GM21529 (cell line): ENCODE results near the gene NWD2.
A peak's percentile ranks its signal among the peaks of the same experiment; 100 is the strongest.
"Not testable (repeated sequence)": the region's sequence is repeated elsewhere in the genome, so short reads cannot be mapped to it uniquely, and the experiment has no call there.

Source experiments
- ATAC-seq: cut with Tn5 transposase; IDR thresholded peaks from one replicate; pipeline ENCODE4 v1.9.1; 2021; ENCODE audit not compliant: unreplicated experiment

Gene NWD2

DNA sequence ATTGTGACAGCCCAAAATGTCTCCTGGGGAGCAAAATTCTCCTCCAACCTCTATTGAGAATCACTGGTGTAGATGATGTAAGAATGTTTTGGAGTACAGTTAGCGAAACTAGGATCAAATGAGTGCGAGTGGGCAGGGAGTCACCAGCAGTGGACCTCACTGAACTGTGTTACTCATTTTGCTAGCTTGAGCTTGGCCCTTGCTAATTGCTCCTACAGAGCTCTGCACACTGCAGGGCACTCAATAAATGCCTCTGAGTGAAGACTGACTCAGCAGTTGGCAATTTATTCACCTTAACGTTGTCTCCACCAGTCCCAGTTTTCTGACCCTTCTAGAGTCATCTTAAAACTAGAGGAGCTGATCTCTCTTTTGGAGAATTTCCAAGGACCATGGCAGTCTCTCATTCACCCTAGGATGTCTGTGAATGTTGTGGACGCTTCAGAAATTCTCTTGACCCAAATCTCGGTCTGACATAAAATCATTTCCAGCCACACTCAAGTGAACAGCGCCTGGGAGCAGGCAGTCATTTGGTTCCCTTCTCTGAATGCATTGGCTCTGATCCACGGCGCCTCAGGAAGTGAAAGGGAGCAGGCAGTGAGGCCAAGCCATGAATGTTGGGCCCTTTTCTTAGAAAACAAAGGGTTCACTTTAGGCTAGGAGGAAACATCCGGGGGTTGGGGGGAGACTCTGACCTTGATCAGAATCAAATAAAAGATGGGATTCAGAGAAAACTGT lies 148.1 kb downstream of the NWD2 start:
- peak; percentile 36 for ATAC-seq

DNA sequence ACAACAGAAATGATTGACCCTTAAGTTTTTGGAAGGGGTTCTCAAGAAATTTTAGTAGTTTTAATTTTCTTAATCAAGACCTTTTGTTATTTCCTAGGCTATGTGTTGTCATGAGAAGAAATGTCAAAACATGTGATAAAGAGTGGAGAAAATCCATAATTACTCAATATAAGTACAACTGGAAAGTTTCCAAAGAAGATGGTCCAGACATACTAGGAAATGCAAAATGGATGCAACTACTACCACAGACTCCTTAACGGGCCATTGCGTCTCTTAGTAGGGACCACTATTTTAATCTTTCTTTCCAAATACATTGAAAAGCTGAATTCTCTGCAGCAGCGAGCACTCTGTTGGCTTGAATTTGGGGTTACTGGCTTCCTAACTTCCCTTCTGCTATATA lies 148.8 kb downstream of the NWD2 start:
- no peak for ATAC-seq

DNA sequence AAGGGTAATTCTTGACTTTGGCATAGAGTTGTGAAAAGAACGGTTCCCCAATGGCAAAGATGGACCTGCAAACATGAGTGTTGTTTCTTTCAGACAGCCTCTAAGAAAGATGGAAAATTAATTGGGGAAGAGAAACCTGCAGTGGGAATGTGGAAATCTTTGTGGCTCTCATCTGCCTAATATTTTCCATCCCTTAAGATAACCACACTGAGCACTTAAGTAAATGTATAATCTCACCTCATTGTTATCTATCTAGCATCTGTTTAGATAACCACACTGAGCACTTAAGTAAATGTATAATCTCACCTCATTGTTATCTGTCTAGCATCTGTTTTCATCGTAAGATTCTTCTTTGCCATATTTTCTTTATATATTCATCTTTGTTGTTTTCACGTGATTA lies 149.3 kb downstream of the NWD2 start:
- no peak for ATAC-seq

DNA sequence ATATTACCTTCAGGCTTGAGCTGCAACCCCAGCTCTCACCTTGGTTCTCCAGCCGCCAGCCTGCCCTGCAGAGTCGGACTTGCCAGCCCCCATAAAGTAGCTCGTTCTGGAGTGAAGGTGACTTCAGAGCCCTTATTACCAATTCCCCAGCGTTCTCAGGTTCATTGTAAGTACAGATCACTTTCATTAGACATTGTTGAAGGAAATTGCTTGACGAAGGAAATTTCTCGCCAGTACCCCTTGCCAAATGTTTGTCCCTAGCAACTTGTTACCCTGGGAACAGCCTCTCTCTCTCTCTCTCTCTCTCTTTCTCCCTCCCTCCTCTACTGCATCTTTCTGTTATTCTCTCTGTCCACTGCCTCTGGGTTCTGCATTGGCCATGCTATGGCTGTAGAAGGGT lies 153.0 kb downstream of the NWD2 start:
- no peak for ATAC-seq

DNA sequence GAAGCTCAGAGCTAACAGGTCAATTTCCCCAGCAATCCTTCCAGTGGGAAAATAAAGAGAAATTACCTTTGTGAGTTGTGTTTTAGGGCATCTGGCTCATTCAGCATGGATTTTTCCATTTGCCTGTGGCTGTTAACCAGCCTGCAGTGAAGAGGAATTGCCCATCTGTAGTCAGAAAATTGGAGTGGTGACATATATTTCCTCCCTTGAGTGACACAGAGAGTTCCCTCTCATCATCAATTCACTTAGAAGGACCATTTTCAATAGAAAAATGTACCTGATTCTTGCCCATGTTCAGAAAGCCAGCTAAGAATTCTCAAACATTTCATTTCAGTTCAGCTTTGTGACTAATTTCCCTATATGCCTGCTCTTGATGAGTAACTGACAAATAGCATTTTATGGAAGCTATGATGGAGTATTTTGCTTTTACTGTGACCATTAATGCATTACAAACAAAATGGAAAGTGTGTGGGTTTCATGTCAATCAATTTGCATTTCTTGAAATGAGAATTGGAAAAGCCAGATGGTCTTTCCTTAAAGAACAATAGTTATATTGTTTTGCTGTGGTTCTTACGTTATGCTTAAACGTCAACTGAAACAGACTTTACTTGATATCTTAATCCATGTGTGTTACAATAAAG lies 155.8 kb downstream of the NWD2 start:
- peak; percentile 82 for ATAC-seq

DNA sequence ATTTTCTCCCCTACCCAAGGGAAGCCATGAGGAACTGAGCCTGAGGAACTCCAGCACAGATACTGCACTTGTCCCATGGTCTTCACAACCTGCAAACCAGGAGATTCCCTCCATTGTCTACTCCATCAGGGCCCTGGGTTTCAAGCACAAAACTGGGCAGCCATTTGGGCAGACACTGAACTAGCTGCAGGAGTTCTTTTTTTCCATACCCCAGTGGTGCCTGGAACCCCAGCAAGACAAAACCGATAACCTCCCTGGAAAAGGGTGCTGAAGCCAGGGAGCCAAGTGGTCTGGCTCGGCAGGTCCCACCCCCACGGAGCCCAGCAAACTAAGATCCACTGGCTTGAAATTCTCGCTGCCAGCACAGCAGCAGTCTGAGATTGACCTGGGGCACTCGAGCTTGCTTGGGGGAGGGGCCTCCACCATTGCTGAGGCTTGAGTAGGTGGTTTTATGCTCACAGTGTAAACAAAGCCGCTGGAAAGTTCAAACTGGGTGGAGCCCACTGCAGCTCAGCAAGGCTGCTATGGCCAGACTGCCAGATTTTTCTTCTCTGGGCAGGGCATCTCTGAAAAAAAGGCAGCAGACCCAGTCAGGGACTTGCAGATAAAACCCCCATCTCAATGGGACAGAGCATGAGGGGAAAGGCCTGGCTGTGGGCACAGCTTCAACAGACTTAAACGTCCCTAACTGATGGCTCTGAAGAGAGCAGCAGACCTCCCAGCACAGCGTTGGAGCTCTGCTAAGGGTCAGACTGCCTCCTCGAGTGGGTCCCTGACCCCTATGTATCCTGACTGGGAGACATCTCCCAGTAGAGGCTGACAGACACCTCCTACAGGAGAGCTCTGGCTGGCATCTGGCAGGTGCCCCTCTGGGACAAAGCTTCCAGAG lies 163.6 kb downstream of the NWD2 start:
- ATAC-seq, result not testable (repeated sequence)

DNA sequence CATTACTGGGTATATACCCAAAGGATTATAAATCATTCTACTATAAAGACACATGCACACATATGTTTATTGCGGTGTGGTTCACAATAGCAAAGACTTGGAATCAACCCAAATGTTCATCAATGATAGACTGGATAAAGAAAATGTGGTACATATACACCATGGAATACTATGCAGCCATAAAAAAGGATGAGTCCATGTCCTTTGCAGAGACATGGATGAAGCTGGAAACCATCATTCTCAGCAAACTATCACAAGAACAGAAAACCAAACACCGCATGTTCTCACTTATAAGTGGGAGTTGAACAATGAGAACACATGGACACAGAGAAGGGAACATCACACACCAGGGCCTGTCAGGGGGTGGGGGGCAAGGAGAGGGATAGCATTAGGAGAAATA lies 169.1 kb downstream of the NWD2 start:
- not testable (repeated sequence) for ATAC-seq

DNA sequence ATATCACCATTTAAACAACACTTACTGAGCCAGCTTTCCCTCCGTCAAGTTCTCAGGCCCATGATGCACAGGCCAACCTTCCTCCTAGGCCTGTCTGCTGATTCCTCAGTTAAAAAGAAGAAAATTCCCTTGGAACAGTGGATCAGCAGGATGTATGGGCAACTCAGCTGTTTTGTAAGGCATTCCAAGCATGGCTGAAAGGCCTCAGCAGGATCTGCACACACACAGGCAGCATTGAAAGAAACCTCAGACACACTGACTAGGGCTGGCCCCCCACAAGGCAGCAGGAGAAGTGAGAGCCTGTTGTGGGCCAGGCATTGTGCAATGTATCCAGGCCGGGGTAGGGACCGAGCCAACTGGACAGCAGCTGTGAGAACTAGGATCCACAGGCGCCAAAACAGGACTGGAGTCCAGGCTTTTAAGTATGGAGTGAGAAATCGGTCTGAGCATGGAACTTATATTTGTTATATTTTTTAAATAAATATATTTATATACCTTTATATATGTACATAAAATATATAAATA lies 171.4 kb downstream of the NWD2 start:
- no peak for ATAC-seq

DNA sequence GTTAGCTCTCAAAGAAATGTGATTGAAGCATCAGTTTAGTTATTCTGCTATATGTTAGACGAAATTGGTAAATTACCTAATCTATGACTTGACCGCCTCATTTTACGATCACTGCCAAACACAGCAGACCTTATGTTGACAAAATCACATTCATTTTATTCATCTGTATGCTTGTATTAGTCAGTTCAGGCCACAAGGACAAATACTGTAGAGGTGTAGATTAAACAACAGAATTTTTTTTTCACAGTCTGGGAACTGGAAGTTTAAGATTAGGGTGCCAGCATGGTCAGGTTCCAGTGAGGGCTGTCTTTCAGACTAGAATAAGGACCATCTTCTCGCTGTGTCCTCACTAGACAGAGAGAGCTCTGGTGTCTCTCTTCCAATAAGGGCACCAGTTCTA lies 177.1 kb downstream of the NWD2 start:
- no peak for ATAC-seq

DNA sequence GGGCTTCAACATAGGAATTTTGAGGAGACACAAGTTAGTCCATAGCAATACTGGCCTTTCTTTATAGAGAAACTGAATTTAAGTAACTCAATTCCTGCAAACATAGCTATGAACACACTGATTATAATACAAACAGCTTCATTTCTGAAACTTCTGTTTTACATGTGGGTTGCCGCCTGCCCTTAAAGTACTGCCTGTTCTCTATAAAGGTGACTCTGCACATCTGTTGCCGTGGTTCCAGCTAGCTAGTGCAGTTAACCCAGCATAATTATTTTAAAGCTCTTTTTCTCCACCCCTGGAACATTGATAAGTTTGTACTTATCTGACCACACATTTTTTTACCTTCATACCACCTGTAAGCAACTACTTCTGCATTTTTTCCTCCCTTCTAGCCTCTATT lies 177.6 kb downstream of the NWD2 start:
- no peak for ATAC-seq

DNA sequence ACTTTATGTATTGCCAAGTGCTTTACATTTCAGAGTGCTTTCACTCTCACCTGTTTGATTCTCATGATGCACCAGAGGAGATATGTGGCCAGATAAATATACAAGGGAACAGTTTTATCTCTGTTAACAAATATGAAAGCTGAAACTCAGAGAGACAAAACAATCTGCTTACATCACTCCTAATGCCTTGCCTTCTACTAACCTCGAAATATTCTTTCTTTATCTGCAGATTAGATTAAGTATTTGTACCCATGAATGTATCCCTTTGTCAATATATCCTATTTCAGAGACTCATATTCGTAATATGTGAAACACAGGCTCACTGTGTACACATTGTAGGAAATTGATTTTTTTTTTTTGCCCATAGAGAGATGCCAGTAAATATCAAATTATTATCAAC lies 178.1 kb downstream of the NWD2 start:
- no peak for ATAC-seq

DNA sequence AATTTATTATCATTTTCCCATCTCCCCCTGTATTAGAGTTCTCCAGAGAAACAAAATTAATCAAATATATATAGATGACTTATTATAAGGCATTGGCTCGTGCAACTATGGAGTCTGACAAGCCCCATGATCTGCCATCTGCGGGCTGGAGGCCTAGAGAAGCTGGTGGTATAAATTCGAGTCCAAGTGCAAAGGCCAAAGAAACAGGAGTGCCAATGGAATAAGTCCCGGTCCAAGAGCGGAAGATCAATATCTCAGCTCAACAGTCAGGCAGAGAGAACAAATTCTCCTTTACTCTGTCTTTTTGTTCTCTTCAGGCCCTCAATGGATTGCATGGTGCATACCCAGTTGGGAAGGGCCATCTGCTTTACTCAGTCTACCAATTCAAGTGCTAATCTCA lies 178.8 kb downstream of the NWD2 start:
- ATAC-seq, result no peak

DNA sequence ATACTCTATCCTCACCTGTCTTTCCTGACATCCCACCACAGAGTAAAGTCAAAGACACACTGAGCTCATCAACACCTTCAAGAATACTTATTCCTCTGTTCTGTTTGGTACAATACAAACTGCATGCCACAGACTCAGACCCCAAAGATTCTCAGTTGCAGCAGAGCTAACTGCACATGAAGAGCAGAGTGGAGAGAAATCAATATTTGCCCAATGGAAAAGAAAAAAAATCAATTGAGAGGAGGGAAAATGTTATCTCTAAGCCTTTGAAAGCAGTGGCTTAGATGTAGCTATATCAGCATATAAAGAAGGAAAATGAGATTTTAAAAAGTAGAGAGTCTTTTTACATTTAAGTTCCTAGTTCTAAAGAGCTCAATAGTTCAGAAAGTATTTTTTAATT lies 180.2 kb downstream of the NWD2 start:
- ATAC-seq, result no peak

DNA sequence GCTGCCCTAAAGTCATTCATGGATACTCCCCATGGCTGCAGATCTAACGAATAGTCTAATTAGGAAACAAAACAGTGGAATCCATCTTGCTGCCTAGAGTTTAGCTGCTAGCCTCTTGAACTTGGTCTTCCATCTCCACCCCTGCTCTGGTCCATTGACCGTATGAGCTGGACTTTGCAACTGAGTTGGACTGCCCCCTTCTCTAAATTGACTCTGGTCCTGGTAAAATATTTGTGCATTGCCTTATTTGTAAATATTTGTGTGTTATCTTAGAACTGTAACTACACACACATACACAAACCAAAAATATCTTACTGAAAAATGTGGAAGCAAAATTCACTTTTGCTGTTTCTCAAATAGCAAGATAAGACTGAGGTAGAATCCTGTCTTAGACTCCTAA lies 181.3 kb downstream of the NWD2 start:
- ATAC-seq, result no peak

DNA sequence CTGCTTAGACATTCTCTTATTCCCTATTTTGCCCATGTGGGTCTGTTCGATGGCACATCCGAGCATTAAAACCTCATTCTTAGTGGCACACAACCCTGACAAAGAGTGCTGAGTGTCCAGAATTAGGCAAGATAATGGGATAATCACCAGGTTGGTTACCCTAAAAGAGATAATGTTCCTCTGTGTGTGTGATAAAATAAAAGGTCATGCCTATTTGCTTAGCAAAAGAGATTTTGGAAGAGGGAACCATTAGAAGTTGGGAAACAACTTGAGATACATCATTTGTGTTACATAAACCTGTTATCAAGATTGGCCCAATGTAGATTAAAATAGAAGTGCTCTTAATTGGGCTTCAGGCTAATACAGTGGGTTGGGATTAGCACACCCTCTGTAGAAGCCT lies 182.7 kb downstream of the NWD2 start:
- no peak for ATAC-seq

DNA sequence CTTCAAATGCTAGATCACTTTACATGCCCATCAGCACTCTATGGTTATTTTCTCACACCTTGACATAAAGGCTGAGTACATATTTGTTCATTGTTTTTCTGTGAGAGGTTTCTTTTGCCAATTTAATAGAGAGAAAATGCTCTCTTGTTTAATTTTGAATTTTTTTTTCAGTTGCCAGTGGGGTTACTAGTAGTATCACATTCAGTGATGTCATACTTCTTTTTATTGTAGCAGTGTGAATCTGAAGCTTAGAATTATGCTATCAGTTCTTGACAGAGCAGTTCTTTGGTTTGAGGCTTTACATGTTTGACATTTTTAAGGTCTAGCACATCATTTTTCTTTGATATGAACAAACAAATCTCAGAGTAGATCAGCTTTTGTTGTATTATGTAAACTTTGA lies 185.4 kb downstream of the NWD2 start:
- no peak for ATAC-seq

DNA sequence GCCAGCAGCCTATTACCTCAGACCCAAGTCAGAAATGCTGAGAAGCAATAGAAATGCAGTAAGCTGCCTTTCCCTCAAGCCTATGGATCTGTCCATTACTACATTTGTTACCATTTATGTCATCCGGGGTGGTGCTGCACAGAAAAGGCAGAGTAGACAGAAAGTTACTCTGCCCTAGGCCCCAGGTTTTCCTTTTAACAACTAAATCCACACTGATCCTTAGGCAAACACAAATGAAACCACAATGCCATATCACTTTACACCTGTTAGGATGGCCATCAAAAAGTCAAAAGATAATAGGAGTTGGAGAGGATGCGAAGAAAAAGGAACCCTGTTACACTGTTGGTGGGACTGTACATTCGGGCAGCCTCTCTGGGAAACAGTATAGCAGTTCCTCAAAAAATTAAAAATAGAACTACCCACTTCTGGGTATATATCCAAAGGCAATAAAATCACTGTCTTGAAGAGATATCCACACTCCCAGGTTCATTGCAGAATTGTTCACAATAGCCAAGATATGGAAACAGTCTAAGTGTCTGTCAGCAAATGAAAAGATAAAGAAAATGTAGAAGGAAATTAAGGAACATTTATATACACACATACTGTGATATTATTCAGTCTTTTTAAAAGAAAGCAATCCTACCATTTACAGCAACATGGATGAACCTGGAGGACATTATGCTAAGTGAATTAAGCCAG lies 186.3 kb downstream of the NWD2 start:
- no peak for ATAC-seq

DNA sequence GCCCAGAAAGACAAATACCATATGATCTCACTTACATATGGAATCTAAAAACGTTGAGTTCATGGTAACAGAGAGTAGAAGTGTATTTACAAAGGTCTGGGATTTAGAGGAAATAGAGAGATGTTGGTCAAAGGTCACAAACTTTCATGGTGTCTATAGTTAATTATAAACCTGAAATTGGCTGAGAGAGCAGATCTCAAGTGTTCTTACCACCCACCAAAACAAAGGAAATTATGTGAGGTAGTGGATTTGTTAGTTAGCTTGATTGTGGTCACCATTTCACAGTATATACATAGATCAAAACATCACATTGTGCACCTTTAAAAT lies 186.8 kb downstream of the NWD2 start:
- no peak for ATAC-seq

DNA sequence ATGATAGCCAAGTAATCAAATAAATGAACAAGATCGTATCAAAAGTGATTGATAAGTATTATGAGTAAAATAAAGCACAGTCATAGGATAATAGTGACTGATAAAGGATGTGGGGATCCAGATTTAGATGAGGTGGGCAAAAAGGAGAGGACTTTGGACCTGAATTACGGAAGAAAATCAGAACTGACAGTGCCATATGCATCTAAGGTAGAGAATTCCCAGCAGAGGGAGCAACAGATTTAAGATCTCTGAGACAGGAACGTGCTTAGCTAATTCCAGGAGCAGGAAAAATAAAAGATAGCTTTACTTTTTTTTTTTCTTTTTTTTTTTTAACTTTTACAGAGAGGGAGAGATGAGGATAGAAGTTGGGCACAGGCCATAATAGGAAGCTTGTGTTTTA lies 189.9 kb downstream of the NWD2 start:
- ATAC-seq, result no peak

DNA sequence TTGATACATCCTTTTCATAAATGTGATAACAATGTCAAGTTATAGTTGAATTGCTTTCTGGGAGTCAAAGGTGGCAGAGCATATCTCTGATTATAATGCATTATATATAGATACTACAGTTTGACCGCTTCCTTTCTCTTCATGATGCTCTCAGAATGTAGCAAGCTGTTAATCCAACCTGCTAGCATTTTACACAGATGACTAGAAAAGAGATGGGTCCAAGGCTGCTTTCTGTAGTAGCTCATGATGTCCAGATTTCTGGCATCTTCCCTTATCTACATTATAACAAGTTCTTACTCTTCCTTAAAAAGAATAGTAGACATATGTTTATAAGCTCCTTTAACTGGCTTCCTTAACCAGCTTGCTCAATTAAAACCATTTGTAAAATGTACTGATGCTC lies 192.0 kb downstream of the NWD2 start:
- no peak for ATAC-seq

DNA sequence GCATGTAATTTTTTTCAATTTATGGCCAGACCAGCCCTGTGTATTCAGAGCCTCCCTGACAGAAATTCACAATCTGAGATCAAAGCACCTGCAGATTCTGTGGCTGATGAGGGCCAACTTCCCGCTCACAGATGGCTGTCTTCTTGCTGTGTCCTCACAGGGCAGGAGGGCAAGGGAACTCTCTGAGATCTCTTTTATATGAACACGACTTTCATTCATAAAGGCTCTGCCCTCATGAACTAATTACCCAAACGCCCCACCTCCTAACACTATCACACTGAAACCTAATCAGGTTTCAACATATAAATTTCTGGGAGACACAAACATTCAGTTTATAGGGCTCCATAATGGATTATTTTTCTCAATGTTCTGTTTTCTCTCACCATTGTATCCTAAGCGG lies 192.6 kb downstream of the NWD2 start:
- ATAC-seq, result no peak
